Measurements from ENCODE around the gene KCNN3.
A peak's percentile ranks its signal among the peaks of the same experiment; 100 is the strongest.

Gene KCNN3

GRCh38 chr1:154867064-154867825 is 2.8 kb downstream of the KCNN3 start:
- Histone ChIP-seq H3K27ac (ENCODE audit: low read length) (no peak overlapping the region), H3K27me3 (ENCODE audit: control insufficient read depth in 1 of 2, insufficient read depth in 2 of 2, low read length in 2 of 2) (peaks cover 0 to 13% of the 10 kb centered on the region in 2 donors), H3K9me3 (ENCODE audit: control insufficient read depth in 2 of 2, low read length in 2 of 2) (no peaks in the 10 kb centered on the region), H3K4me1 (ENCODE audit: control insufficient read depth, insufficient read depth, low read length) (peaks cover 28% of the 10 kb centered on the region), H3K36me3 (ENCODE audit: control insufficient read depth in 2 of 2, insufficient read depth in 2 of 2, low read length in 2 of 2) (no peaks in the 10 kb centered on the region), H3K9ac (ENCODE audit: low read length in 2 of 2) (peak overlapping the region in 1 of 2 donors; percentile 41), H3K4me3 (ENCODE audit: low read length in 2 of 2) (peak overlapping the region; percentile 67 to 76)

GRCh38 chr1:154866257-154867063 is 3.6 kb downstream of the KCNN3 start:
- Histone ChIP-seq H3K9me3 (ENCODE audit: control insufficient read depth in 2 of 2, low read length in 2 of 2) (no peaks in the 10 kb centered on the region), H3K27me3 (ENCODE audit: control insufficient read depth in 1 of 2, insufficient read depth in 2 of 2, low read length in 2 of 2) (peaks cover 0 to 11% of the 10 kb centered on the region in 2 donors), H3K4me3 (ENCODE audit: low read length in 2 of 2) (peak overlapping the region; percentile 57 to 76), H3K4me1 (ENCODE audit: control insufficient read depth, insufficient read depth, low read length) (peaks cover 29% of the 10 kb centered on the region), H3K36me3 (ENCODE audit: control insufficient read depth in 2 of 2, insufficient read depth in 2 of 2, low read length in 2 of 2) (no peaks in the 10 kb centered on the region), H3K27ac (ENCODE audit: low read length) (no peak overlapping the region), H3K9ac (ENCODE audit: low read length in 2 of 2) (peak overlapping the region in 1 of 2 donors; percentile 41)

DNA sequence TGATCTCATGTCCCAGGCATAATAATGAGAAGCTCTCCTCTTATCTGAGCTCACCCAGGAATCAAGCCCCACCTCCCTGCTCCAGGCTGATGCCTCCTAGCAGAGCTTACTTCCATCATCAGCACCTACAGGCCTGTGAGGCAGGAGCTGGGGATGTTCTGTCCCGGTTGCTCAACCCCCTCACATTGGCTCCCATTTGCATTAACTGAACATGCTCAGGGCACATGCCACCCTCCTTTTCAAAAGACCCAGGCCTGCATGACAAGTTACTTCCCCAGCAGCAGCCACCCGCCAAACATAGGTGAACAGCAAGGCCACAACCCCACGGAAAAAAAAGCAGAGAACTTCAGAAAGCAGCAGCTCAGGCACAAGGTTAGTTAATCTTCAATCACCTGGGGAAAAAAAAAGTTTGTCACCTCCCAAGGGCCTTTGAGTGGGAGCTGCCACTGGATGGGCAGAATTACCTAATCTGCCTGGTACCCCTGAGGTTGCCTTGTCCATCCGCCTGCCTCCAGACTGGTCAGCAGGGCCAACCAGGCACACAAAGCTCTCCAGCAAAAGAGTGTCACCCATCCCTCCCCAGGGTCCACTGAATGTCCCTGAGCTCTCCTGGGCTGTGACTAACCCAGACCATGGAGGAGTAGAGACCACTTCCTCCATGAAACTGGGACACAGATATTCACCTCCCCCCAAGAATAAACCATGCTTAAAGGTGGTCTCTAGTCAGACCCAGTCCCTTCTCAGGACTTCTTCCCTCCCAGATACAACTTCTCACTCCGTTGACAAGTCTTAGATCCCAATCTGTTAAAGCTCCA is 4.4 kb downstream of the KCNN3 start:
- Histone ChIP-seq H3K9me3 (ENCODE audit: control insufficient read depth in 2 of 2, low read length in 2 of 2) (no peaks in the 10 kb centered on the region), H3K27ac (ENCODE audit: low read length) (no peak overlapping the region), H3K27me3 (ENCODE audit: control insufficient read depth in 1 of 2, insufficient read depth in 2 of 2, low read length in 2 of 2) (peaks cover 0 to 10% of the 10 kb centered on the region in 2 donors), H3K9ac (ENCODE audit: low read length in 2 of 2) (no peak overlapping the region), H3K4me1 (ENCODE audit: control insufficient read depth, insufficient read depth, low read length) (peaks cover 28% of the 10 kb centered on the region), H3K36me3 (ENCODE audit: control insufficient read depth in 2 of 2, insufficient read depth in 2 of 2, low read length in 2 of 2) (no peaks in the 10 kb centered on the region), H3K4me3 (ENCODE audit: low read length in 2 of 2) (peak overlapping the region; percentile 57 to 76)

DNA sequence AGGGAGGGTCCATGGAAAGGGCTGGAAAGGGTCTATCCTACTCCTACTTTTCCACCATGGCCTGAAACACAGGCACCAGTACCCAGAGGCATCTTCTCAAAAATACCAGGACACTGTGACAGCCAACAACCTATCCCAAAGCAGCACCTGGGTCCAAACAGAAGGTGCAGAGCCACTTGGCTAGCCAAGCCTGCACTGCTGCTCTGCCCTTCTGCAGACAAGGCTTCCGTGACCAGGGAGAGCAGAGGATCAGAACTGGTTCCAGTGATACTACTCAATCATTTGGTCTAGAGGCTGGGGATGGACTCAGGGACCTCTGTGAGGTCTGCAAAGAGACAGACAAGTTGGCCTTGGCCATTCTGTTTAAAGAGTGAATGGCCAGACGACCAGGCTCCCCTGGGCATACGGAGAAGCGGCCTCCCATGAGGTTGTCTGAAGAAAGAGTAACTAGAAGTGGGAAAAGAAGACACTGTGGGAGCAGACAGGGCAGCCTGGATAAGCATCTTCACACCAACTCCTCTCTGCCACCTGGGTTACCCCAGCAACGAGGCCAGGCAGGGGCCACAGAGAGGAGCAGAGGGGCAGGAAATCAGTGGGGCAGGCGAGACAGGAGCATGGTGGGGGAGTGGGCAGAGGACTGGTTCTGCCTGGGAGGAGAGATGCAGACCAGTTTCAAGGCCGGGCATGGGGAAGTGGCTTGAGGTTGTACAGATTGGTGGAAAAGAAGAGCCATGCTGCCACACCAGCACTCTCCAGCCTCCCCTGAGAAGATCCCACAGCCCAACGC is 5.7 kb downstream of the KCNN3 start:
- H3K27me3 ChIP-seq (ENCODE audit: control insufficient read depth in 1 of 2, insufficient read depth in 2 of 2, low read length in 2 of 2) = peaks cover 0 to 8% of the 10 kb centered on the region in 2 donors
- H3K9me3 ChIP-seq (ENCODE audit: control insufficient read depth in 2 of 2, low read length in 2 of 2) = no peaks in the 10 kb centered on the region
- no peak overlapping the region for H3K27ac ChIP-seq (ENCODE audit: low read length)
- peaks cover 20% of the 10 kb centered on the region for H3K4me1 ChIP-seq (ENCODE audit: control insufficient read depth, insufficient read depth, low read length)
- peak overlapping the region in 1 of 2 donors; percentile 12 for H3K9ac ChIP-seq (ENCODE audit: low read length in 2 of 2)
- peak overlapping the region; percentile 33 to 49 for H3K4me3 ChIP-seq (ENCODE audit: low read length in 2 of 2)
- H3K36me3 ChIP-seq (ENCODE audit: control insufficient read depth in 2 of 2, insufficient read depth in 2 of 2, low read length in 2 of 2) = no peaks in the 10 kb centered on the region

- H3K4me3 ChIP-seq (ENCODE audit: low read length in 2 of 2) = peak overlapping the region; percentile 22 to 33
Observed at GRCh38 chr1:154863315-154864174, 6.5 kb downstream of the KCNN3 start.

GRCh38 chr1:154862907-154863306 is 7.2 kb downstream of the KCNN3 start:
- Histone ChIP-seq H3K4me1 (ENCODE audit: control insufficient read depth, insufficient read depth, low read length) (peaks cover 11% of the 10 kb centered on the region), H3K9me3 (ENCODE audit: control insufficient read depth in 2 of 2, low read length in 2 of 2) (no peaks in the 10 kb centered on the region), H3K9ac (ENCODE audit: low read length in 2 of 2) (no peak overlapping the region), H3K36me3 (ENCODE audit: control insufficient read depth in 2 of 2, insufficient read depth in 2 of 2, low read length in 2 of 2) (no peaks in the 10 kb centered on the region), H3K4me3 (ENCODE audit: low read length in 2 of 2) (no peak overlapping the region), H3K27me3 (ENCODE audit: control insufficient read depth in 1 of 2, insufficient read depth in 2 of 2, low read length in 2 of 2) (peaks cover 0 to 4% of the 10 kb centered on the region in 2 donors), H3K27ac (ENCODE audit: low read length) (no peak overlapping the region)

More at GRCh38 chr1:154863315-154864174, 6.5 kb downstream of the KCNN3 start:
- H3K27ac ChIP-seq (ENCODE audit: low read length) = no peak overlapping the region
- H3K36me3 ChIP-seq (ENCODE audit: control insufficient read depth in 2 of 2, insufficient read depth in 2 of 2, low read length in 2 of 2) = no peaks in the 10 kb centered on the region
- H3K9me3 ChIP-seq (ENCODE audit: control insufficient read depth in 2 of 2, low read length in 2 of 2) = no peaks in the 10 kb centered on the region
- peaks cover 0 to 4% of the 10 kb centered on the region in 2 donors for H3K27me3 ChIP-seq (ENCODE audit: control insufficient read depth in 1 of 2, insufficient read depth in 2 of 2, low read length in 2 of 2)
- H3K9ac ChIP-seq (ENCODE audit: low read length in 2 of 2) = peak overlapping the region in 1 of 2 donors; percentile 12
- H3K4me1 ChIP-seq (ENCODE audit: control insufficient read depth, insufficient read depth, low read length) = peaks cover 16% of the 10 kb centered on the region

DNA sequence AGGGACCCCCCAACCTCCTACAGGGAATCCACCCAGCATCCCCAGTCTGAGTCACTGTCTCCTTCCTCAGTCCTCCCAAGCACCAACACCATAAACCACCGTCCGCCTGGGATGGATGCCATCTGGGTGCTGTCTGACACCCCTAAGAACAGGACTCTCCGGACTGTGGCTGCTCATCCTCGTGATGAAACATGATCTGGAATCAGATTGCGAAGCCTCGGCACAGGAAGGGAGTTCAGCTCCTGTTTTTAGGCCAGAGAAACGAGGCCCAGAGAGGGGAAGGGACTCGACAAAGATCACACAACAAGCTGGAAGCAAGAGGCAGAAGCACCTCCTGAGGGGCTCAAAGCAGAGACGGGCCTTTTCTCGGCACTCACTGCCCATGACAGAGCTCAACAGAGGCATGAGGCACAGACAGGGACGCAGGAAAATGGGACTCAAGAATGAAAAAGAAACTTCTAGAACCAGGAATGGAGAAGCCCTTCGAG is 8.4 kb downstream of the KCNN3 start:
- no peak overlapping the region for H3K27ac ChIP-seq (ENCODE audit: low read length)
- H3K9me3 ChIP-seq (ENCODE audit: control insufficient read depth in 2 of 2, low read length in 2 of 2) = no peaks in the 10 kb centered on the region
- H3K27me3 ChIP-seq (ENCODE audit: control insufficient read depth in 1 of 2, insufficient read depth in 2 of 2, low read length in 2 of 2) = peaks cover 0 to under 1% of the 10 kb centered on the region in 2 donors
- H3K36me3 ChIP-seq (ENCODE audit: control insufficient read depth in 2 of 2, insufficient read depth in 2 of 2, low read length in 2 of 2) = no peaks in the 10 kb centered on the region
- no peak overlapping the region for H3K9ac ChIP-seq (ENCODE audit: low read length in 2 of 2)
- peaks cover 11% of the 10 kb centered on the region for H3K4me1 ChIP-seq (ENCODE audit: control insufficient read depth, insufficient read depth, low read length)
- peak overlapping the region in 1 of 2 donors; percentile 15 for H3K4me3 ChIP-seq (ENCODE audit: low read length in 2 of 2)

DNA sequence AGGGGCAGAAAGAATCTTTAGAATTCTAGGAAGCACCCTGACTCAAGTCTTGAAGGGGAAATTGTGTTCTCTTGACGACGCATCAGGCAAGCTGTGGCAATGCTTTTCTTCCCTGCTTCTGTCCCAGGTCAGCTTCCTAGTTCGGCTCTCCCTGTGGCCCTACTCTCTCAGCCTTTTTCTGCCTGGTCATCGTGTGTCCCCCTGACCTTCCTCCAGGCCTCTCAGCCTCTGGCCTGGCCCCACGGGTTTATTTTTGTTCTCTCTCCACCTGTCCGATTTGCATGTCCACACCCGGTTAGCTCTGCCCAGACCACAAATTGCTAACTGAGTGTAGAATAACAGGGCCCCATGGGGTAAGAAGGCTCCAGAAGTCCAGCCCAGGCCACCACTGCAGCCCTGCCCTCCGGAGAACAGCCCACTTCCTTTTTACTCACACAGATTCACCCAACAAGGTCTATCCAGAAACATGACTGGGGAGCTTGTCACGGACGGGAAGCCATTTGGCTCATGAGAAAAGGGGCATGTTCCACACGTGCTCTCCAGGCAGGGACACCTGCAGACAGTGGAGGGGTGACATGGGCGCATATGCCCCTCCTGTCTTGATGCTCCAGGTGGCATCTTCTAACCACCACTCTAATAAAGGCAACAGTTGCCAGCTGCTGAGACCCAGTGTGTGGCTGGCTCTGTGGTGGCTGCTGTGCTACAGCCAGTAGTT is 9.8 kb downstream of the KCNN3 start:
- no peak overlapping the region for H3K27ac ChIP-seq (ENCODE audit: low read length)
- no peaks in the 10 kb centered on the region for H3K9me3 ChIP-seq (ENCODE audit: control insufficient read depth in 2 of 2, low read length in 2 of 2)
- H3K4me3 ChIP-seq (ENCODE audit: low read length in 2 of 2) = no peak overlapping the region
- peaks cover 16% of the 10 kb centered on the region for H3K4me1 ChIP-seq (ENCODE audit: control insufficient read depth, insufficient read depth, low read length)
- H3K9ac ChIP-seq (ENCODE audit: low read length in 2 of 2) = no peak overlapping the region
- no peaks in the 10 kb centered on the region for H3K27me3 ChIP-seq (ENCODE audit: control insufficient read depth in 1 of 2, insufficient read depth in 2 of 2, low read length in 2 of 2)
- H3K36me3 ChIP-seq (ENCODE audit: control insufficient read depth in 2 of 2, insufficient read depth in 2 of 2, low read length in 2 of 2) = no peaks in the 10 kb centered on the region

- Histone ChIP-seq H3K27me3 (ENCODE audit: control insufficient read depth in 1 of 2, insufficient read depth in 2 of 2, low read length in 2 of 2) (no peaks in the 10 kb centered on the region), H3K9ac (ENCODE audit: low read length in 2 of 2) (no peak overlapping the region), H3K36me3 (ENCODE audit: control insufficient read depth in 2 of 2, insufficient read depth in 2 of 2, low read length in 2 of 2) (no peaks in the 10 kb centered on the region), H3K9me3 (ENCODE audit: control insufficient read depth in 2 of 2, low read length in 2 of 2) (no peaks in the 10 kb centered on the region), H3K4me1 (ENCODE audit: control insufficient read depth, insufficient read depth, low read length) (peaks cover 16% of the 10 kb centered on the region), H3K27ac (ENCODE audit: low read length) (no peak overlapping the region), H3K4me3 (ENCODE audit: low read length in 2 of 2) (no peak overlapping the region)
Observed at GRCh38 chr1:154859786-154860155, 10.3 kb downstream of the KCNN3 start.

All from stomach smooth muscle (tissue), 2 donors.